Testis (tissue), 2 donors: Measurements from ENCODE around the gene GET4.

ENCODE experiments used
- CTCF ChIP-seq, 3 experiments: fragments of 450-650 bp in 2 of 3; fragments of 200-600 bp in 1 of 3; sonication (generic) in 1 of 3; IDR thresholded peaks; one replicate each; pipeline ENCODE4 v1.5.1; 2016 to 2019; ENCODE audit warnings: antibody characterized with exemption in 3 of 3, mild to moderate bottlenecking in 2 of 3, moderate library complexity in 1 of 3
- POLR2A ChIP-seq: fragments of 450-650 bp; IDR thresholded peaks from one replicate; pipeline ENCODE4 v1.6.1; 2017; ENCODE audit warnings: antibody characterized with exemption, mild to moderate bottlenecking, moderate library complexity

- TF ChIP-seq CTCF (IDR thresholded peaks at IDR 0.05): no peak
- no peak for TF ChIP-seq POLR2A
These were observed 33.3 kb downstream of the GET4 start for GRCh38 chr7:909358-910329.
